NOMO-1 (cell line): ENCODE data around the gene ITGAL.
"Not testable (repeated sequence)": the region's sequence is repeated elsewhere in the genome, so short reads cannot be mapped to it uniquely, and the experiment has no call there.

ENCODE experiments used
- DNase-seq, 2 experiments: peaks; one replicate each; lab custom pipeline; 2025; ENCODE audit not compliant: unreplicated experiment in 2 of 2; lab: John Stamatoyannopoulos, UW

The ITGAL gene

DNA sequence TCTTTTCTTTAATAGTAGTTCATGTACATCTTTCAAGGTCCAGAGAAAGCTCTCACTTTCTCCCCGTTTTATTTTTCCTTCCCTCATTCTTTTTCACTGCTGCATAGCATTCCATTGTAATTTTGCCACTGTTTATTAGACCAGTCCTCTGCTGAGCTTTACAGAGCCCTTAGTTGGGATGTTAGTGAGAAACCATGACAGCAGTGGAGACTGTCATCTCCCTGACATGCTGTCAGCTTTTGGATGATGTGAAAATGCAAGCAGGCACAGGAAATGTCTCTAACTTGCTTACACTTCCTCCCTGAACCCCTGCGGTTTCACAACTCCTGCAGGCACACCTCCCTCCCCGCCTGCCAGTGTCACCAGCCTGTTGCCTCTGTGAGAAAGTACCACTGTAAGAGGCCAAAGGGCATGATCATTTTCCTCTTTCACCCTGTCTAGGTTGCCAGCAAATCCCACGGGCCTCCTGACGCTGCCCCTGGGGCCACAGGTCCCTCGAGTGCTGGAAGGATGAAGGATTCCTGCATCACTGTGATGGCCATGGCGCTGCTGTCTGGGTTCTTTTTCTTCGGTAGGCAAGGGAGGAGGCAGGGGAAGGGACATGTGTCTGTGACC is at the start of gene ITGAL:
ITGAL (plus strand) TSS at position 415 of the 615 bp plus-strand sequence; CDS start at position 511, 96 bp downstream.
- DNase-seq, result peak; percentile 86 to 93

DNA sequence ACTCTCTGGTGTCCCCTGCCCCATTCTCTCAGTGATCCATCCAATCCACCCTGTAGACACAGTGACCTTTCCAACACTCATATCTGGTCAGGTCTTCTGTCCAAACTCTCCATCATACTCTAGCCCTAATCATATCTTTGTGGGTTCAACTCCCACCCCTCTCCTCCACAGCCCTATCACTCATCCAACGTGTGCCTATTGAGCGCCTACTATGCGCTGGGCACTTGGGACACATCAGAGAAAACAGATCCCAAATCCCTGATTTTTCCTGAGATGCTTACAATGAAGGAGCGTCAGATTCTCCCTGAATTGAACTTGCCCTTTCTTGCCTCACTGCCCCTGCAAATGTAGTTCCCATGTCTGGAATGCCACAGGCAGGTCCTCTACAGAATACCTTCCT is 44.5 kb upstream of the ITGAL start:
- no peak for DNase-seq

DNA sequence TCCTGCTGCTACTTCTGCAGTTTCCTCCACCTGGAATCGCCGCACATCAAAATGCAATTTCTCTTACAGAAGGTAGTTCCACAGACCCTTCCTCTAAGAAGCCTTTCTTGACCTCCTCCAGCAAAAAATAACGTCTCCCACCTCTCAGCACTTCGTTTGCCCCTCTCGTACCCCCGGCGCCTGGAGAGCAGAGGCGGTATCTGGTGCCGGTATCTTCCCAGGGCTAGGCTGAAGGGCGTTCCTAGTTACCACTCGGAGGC is 43.2 kb upstream of the ITGAL start:
- no peak for DNase-seq

DNA sequence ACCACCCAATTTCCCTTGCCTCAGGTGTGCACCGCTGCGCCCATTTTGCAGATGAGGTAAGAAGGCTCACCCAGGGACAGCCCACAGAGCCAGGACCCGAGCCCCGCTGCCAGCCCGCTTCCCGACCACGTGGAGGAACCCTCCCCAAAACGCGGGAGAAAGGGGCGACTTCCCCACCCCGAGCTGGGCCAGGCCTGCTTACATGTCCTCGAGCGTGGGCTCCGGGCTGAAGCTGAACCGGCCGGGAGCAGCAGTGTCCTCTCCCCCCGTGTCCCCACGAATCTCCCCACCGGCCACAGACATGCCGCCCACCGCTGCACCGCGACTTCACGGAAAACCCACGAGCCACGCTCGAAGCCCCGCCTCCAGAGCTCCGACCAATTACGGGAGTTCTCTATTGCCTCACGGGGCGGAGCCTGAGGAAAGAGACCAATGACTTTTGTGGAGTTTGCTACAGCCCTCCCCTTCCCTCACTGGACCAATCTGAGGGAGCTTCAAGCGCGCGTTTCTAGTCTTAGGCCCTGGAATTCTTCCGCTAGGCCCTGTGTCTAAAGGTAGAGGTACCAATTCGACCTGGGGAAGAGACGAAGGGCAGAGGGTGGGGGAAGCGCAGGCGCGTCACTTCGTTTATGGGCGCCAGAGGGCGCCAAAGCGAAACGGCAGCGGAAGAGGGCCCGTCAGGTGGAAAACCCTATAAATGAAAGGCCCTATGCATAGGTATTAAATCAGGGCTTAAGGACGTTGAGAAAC is 42.7 kb upstream of the ITGAL start, which contains the start of gene DCTPP1:
DCTPP1 (minus strand) TSS at position 353 of the 750 bp plus-strand sequence; CDS start at position 303, 50 bp downstream.
- peak; percentile 100 for DNase-seq

DNA sequence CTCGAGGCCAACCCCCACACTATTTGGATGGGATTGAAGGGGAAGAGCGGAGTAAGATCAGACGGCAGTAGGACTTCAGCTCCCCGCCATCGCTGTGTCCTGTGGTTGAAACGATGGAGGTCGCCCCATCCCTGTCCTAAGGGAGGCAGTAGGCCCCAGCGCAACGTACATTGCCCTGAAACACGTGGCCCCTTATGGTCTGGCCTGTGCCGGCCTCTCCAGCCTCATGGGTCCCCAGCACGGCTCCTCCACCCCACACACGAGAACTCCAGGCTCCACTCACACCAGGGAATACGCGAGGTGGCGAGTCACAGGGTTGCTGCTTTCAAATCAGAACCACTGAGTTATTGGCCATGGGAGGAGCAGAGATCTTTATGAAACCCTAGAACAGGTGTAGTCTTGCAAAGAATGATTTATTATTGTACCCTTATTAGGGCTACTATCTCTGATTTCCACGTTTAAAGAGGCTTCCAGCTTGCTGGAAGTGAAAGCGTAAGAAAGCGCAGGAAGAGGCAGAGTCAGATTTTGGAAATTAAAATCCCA is 42.0 kb upstream of the ITGAL start:
- DNase-seq, result peak; percentile 73 to 75

DNA sequence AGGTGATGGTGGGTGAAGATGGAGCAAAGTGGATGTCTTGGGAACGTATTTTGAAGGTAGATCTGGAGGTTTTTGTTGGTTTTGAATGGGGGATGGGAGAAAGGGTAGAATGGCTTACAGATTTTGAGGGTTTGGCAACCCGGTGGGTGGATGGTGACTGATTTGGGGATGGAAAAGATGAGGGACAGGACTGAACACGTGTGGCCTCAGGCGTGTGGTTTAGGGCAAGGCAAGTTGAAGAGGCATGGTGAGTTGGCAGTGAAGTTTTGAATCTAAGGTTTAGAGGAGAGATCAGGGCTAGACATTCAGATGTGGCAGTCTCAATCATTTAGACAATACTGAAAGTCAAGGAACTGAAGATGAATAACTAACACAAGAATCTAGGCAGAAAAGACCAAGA is 37.7 kb upstream of the ITGAL start:
- no peak for DNase-seq

DNA sequence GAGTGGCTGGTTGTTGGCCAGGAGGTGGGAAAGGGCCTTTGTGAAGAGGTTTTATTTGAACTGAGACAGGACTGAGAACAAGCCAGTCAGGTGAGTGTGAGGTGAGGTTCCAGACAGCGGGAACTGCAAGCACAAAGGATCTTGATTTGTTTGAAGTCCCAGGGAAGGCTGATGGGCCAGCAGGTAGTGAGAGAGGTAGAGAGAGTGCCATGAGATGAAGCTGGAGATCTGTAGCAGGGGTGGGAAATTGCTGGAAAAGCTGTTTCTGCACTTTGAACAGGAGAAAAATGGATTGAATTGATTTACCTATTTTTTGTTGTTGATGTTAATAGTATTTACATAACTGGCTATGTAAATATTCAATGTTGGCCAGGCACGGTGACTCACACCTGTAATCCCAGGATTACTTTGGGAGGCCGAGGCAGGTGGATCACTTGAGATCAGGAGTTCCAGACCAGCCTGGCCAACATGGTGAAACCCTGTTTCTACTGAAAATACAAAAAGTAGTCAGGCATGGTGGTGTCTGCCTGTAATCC is 35.0 kb upstream of the ITGAL start:
- no peak for DNase-seq

DNA sequence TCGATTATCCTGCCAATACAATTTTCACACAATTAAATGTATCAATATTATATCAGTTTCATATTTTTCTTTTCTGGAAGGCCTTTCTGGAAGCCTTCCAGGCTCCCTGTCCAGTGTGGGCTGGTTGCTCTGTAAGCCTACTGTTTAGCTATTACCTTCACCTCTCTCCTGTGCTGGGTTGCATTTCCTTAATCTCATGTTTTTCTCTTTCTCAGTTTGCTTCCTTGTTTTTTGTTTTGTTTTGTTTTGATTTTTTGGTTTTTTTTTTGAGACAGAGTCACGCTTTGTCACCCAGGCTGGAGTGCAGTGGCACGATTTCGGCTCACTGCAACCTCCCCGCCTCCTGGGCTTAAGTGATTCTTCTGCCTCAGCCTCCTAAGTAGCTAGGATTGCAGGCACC is 33.7 kb upstream of the ITGAL start:
- DNase-seq, result no peak

DNA sequence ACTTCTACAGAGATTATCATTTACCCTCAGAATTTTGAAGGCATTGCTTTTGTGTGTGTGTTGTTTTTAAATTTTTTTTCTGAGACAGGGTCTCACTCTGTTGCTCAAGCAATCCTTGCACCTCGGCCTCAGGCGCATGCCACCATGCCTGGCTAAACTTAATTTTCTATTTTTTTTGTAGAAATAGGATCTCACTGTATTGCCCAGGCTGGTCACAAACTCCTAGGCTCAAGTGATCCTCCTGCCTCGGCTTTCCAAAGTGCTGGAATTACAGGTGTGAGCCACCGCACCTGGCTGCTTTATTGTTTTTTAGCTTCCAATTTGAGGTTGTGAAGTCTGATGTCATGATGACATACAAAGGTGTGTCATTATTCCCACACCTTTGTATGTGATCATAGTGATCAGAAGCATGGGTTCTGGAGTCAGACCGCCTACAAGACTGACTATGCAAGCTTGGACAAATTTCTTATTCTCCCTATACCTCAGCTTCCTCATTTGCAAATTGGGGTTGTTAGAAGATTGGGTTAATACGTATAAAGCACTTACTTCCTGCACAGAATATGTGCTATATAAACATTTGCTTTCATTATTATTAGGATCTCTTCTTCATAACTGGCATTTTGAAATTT is 32.7 kb upstream of the ITGAL start:
- peak; percentile 34 to 47 for DNase-seq

DNA sequence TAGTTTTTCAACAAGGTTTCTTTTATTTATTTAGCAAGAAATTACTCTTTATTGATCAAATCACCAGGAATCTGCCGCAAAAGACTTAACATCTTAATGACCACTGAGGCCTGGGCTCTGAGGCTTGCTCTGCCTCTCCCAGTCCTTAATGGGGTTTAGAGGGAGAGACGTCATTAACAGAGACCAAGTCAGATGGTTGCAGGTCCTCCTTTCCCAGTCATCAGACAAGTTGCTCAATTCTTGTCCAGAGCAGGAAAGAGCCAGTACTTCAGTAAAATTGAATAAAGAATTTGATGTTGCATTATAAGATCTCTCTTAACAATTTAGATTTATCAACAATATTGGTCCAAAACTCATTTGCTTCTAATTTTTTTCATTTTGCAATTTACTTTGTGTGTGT is 28.9 kb upstream of the ITGAL start:
- DNase-seq, result no peak

DNA sequence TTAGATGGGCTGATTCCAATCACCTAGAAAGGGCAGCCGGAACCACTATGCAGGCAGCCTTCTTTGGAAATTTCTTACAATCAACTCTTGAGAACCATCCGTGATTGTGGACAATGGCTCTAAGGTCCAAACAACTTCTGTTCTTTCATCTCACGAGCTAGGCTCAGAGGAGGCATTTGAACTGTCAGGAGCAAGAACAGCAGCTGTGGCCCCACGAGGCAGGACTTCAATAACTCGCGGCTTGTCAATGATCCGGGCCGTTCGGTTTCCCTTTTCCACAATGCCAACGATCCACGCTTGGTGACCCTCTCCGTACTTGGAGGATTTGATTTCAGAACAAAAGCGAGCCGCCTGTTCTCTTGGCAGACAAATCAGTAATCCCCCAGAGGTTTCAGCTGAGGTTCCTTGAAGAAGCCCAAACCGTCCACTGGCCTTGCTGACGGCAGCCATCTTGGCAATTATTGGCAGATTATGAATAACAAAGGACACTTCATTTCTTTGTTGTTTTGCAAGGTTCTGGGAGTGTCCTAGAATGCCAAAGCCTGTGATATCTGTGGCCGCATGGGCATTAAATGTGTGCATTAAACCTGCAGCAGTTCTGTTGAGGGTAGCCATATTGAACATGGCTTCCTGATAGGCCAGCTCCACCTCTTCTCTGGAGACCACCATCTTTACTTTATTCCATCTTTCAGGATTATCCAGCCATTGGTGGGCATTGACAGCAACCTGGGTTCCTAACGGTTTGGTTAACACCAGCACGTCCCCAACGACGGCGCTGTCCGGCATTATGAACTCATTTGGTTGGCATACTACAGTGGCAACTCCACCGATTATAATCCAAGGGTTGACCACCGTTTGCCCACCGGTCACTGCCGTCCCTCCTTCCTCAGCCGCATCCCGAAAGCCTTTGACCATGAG is 28.1 kb upstream of the ITGAL start:
- DNase-seq, result no peak

DNA sequence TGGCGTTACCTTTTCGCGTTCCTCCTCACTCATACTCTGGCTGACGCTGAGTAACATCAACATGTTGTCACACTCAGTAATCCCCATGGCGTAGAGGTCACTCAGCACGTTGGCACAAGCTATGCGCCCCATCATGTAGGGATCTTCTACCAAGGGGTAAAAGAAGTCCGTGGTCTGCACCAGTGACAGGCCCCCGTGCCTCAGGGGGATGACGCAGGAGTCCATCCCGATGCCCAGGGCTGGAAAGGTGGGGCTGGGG is 27.5 kb upstream of the ITGAL start:
- DNase-seq, result no peak

DNA sequence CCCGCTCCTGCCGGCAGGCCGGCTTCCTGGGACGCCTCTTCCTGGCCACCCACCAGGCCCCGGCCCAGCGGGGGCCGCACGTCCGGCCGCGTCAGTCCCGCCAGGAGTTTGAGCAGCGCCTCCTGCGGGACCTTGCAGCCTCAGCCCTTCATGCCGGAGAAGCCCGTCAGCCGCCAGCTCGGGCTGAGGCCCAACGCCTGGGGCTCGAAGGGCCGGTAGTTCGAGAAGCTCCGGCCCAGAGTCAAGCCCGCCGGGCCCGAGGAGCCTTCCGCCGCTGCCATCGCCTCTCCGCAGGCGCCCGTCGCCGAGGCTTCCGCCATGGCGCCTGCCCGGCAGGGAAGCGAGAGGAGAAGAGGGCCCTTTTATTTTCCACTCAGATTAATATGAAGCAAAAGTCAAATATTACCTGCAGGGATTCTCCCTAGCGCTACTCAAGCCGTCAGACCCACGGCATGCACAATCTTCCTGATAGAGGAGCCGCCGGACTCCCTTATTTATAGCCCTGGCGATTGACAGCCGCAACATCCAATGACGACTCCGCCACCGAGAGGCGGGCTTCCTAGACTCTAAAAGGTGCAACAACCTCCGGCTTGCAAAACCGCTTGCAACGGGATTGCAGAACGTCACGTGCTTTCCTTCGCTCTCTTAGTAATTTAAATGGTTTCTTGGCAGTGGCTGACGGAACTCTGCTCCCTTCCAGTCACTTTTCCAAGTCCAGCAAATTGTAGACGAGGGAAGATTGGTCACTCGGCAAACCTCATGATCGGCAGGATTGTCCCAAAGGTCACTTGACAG is 26.9 kb upstream of the ITGAL start, which contains the start of gene SEPHS2:
SEPHS2 (minus strand) TSS at position 467 of the 795 bp plus-strand sequence; CDS start at position 320, 147 bp downstream.
- DNase-seq, result peak; percentile 96

DNA sequence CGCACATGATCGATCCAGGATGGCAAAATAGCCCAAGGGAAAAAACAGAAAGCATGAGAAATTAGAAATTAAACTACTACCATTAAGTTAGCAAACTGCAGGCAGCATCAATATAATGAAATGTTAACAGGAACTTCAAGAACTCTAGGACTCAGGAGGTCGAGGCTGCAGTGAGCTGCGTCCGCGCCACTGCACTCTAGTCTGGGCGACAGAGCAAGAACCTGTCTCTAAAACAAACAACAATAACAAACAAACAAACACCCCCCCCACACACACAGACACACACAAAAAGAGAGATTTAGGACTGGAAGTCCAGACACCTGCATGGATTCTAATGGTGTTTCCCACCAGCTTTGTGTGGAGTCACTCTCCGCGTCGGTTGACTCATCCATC is 26.3 kb upstream of the ITGAL start:
- no peak for DNase-seq

DNA sequence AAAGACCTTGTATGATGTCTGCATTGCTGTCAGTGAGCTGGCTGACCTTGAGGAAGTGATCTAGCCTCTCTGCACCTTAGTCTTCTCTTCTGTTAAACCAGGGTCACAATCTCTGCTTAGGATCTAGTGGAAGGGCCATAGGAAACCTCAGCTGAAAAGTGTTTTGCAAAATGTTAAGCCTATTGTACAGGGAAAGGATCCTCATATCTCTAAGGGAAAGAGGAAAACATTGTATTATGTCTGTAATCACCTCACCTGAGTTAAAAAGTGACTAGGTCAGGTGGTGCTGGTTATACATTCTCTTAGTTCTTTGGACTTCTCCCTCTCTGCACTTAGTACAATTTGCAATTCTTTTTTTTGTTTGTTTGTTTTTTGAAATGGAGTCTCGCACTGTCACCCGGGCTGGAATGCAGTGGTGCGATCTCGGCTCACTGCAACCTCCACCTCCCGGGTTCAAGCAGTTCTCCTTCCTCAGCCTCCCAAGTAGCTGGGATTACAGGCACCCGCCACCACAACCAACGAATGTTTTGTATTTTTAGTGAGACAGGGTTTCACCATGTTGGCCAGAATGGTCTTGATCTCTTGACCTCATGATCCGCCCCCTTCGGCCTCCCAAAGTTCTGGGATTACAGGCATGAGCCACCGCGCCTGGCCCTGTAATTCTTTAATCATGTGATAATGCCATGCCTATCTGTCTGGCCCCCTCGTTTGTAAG is 24.9 kb upstream of the ITGAL start:
- DNase-seq, result no peak

DNA sequence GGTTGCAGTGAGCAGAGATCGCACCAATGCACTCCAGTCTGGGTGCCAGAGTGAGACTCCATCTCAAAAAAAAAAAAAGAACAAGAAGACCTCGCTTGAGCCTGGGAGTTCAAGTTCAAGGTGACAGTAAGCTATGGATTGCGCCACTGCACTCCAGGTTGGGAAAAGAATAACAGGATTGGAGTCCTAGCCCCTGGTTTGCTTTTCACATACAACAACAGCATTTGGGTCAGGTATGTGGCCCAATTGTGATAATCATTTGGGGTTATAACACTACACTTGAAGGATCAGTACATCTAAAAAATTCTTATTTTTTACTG is 23.5 kb upstream of the ITGAL start:
- no peak for DNase-seq

DNA sequence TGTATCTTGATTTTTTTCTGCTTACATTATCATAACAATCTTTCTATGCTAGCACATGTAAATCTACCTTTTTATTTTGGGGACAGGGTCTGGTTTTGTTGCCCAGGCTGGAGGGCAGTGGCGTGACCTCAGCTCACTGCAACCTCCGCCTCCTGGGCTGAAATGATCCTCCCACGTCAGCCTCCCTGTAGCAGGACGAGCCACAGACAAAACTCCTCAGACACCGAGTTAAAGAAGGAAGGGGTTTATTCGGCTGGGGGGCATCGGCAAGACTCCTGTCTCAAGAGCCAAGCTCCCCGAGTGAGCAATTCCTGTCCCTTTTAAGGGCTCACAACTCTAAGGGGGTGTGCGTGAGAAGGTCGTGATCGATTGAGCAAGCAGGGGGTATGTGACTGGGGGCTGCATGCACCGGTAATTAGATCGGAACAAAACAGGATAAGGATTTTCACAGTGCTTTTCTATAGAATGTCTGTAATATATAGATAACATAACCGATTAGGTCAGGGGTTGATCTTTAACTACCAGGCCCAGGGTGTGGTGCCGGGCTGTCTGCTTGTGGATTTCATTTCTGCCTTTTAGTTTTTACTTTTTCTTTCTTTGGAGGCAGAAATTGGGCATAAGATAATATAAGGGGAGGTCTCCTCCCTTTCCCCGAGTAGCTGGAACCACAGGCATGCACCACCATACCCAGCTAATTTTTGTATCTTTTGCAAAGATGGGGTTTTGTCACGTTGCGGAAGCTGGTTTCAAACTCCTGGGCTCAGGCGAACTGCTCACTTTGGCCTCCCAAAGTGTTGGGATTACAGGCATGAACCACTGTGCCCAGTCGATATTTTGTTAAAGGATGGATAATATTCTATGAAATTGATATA is 19.6 kb upstream of the ITGAL start:
- DNase-seq, result not testable (repeated sequence)

DNA sequence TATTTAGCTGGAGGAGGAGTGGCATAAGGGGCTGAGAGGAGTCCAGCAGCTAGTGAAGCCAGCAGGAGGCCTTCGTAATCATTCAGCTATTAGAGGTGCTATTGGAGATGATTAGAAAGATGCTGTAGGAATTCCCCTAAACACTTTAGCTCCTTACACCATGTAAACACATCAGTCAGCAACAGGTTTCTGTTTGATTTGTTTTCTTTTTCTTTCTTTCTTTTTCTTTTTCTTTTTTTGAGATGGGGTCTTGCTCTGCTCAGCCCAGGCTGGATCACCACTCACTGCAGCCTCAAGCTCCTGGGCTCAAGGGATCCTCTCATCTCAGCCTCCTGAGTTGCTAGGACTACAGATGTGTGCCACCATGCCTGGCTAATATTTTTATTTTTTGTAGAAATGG is 16.2 kb upstream of the ITGAL start:
- DNase-seq, result no peak

DNA sequence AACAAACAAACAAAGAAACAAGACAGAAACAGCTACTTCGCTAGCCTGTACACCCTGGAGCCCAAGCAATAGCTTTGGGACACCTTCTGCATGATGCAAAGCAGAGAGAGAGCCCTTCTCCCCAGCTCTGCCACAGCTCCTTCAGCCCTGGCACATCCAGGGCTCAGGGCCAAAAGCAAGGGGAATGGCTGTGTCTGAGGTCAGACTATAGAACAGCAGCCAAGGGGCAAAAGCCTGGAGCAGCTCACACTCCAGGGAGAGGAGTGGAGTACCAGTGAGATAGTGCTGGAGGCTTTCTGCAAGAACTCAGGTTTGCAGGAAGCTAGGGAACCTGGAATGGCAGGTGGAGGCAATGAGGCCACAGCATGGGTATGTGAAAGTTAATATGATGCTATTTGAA is 15.3 kb upstream of the ITGAL start:
- DNase-seq, result no peak
